Peyer's patch (tissue), 4 donors: Measurements from ENCODE around the gene ABHD3.

Experiments used
- POLR2A ChIP-seq, 2 donors: fragments of 450-650 bp; IDR thresholded peaks; one replicate each; pipeline ENCODE4 v1.5.1; 2017; ENCODE audit warnings: antibody characterized with exemption in 2 of 2, mild to moderate bottlenecking in 2 of 2, moderate library complexity in 2 of 2
- TF ChIP-seq, protein P1 (sequence below), 6 experiments: fragments of 450-650 bp in 4 of 6; fragments of 200-600 bp in 2 of 6; sonication (generic) in 1 of 6; IDR thresholded peaks; one replicate each; pipeline ENCODE4 v1.5.1; 2017 to 2019; ENCODE audit warnings: antibody characterized with exemption in 6 of 6, mild to moderate bottlenecking in 3 of 6, moderate library complexity in 1 of 6

DNA sequence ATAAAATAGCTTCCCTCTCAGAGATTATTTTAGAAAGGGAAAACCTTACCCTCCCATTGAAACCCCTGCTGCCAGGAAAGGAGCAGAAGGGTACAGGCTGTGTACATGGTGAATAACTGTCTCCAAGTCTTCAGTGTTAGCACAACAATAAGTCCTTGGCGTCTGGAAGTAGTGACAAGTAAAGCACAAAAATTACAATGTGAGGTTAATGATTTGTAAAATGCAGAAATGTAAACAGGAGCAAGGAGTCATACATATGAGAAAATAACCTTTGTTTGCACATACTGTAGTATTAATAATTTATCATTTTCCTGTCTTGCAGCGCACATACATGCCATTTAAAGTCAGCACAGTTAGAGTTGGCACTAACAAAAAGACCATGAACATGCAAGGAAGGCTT lies 40.5 kb downstream of the ABHD3 start:
- TF ChIP-seq, protein P1, sequence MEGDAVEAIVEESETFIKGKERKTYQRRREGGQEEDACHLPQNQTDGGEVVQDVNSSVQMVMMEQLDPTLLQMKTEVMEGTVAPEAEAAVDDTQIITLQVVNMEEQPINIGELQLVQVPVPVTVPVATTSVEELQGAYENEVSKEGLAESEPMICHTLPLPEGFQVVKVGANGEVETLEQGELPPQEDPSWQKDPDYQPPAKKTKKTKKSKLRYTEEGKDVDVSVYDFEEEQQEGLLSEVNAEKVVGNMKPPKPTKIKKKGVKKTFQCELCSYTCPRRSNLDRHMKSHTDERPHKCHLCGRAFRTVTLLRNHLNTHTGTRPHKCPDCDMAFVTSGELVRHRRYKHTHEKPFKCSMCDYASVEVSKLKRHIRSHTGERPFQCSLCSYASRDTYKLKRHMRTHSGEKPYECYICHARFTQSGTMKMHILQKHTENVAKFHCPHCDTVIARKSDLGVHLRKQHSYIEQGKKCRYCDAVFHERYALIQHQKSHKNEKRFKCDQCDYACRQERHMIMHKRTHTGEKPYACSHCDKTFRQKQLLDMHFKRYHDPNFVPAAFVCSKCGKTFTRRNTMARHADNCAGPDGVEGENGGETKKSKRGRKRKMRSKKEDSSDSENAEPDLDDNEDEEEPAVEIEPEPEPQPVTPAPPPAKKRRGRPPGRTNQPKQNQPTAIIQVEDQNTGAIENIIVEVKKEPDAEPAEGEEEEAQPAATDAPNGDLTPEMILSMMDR (IDR thresholded peaks at IDR 0.05), result no peak
- no peak for TF ChIP-seq POLR2A (IDR thresholded peaks at IDR 0.05)
